Measurements from ENCODE around the gene F5.
"Not testable (repeated sequence)": the region's sequence is repeated elsewhere in the genome, so short reads cannot be mapped to it uniquely, and the experiment has no call there.

F5 gene

DNA sequence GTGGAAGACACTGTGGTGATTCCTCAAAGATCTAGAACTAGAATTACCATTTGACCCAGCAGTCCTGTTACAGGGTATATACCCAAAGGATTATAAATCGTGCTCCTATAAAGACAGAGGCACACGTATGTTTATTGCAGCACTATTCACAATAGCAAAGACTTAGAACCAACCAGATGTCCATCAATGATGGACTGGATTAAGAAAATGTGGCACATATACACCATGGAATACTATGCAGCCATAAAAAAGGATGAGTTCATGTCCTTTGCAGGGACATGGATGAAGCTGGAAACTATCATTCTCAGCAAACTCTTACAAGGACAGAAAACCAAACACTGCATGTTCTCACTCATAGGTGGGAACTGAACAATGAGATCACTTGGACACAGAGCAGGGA is 82.7 kb downstream of the F5 start:
- not testable (repeated sequence) for DNase-seq

GRCh38 chr1:169499807-169500206 is 86.5 kb downstream of the F5 start:
- DNase-seq = no peak

GRCh38 chr1:169497317-169497716 is 89.0 kb downstream of the F5 start:
- DNase-seq = no peak

DNA sequence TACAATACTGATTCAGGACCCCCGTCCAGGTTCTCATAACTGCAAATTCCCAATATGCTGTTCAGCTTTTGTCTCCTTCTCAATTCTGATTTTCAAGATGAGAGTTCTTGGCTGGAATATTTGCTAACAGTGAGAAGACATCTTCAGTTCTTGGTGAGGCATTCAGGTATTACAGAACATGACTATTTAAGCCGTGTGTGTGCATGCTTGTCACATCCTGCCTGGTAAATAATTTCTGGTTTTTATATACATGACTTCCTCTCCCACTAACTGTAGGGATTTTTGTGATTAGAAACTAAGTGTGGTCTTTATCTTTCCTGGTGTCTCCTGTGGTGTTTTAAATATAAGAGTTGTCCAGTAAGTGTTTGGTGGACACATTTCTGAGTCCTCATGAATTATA is 90.4 kb downstream of the F5 start:
- DNase-seq = no peak

- DNase-seq = no peak
Observed at GRCh38 chr1:169495046-169495775, 91.1 kb downstream of the F5 start.

- DNase-seq = no peak
Observed at GRCh38 chr1:169494343-169494742, 91.9 kb downstream of the F5 start.

- no peak for DNase-seq
Observed at GRCh38 chr1:169493251-169493650, 93.0 kb downstream of the F5 start.

DNA sequence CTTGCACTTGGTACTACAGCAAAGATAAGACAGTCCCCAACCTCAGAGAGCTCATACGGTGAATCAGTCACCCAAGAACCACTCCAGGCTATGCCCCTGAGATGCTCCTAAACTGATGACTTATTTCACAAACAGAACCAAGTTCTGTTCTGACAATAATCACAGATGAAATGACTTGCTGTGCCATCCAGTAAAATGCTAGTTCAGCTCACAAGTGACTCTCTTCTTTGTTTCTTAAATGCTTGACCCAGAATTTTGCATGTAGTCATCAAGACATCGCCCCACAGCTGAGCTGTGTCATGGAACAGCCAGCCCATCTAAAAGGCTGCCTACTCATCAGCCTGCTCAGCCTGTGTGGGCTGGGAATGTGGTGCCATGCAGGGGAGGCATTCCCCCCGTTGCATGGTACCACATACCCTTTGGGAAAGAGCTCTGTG is 94.4 kb downstream of the F5 start:
- DNase-seq = no peak

DNA sequence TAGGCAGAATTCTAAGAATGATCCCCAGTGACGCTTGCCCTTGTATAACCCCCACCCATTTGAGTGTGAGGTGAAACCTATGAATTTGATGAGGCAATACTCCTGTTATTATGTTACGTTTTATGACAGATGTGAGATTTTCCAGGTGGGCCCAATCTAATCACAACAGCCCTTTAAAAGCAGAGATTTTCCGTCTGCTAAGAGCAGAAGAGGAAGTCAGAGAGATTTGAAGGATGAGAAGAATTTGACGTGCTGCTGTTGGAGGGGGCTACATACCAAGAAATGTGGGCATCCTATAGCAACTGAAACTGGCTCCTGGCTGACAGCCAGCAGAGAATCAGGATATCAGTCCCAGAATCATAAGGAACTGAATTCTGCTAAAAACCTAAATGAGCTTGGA is 98.1 kb downstream of the F5 start:
- DNase-seq = no peak

DNA sequence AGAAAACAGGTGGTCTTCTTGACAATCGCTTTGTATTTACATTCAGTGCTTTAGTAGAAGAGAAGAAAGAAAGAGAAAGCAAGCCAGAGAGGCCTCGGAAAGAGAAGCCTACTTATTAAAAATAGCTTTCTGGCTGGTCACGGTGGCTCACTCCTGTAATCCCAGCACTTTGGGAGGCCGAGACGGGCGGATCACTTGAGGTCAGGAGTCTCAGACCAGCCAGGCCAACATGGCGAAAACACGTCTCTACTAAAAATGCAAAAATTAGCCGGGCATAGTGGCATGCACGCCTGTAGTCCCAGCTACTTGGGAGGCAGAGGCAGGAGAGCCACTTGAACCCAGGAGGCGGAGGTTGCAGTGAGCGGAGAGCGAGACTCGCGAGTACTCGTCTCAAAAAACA is 98.7 kb downstream of the F5 start:
- no peak for DNase-seq

- no peak for DNase-seq
Observed at GRCh38 chr1:169487133-169487532, 99.1 kb downstream of the F5 start.

- no peak for DNase-seq
Observed at GRCh38 chr1:169486281-169487051, 99.8 kb downstream of the F5 start.

DNA sequence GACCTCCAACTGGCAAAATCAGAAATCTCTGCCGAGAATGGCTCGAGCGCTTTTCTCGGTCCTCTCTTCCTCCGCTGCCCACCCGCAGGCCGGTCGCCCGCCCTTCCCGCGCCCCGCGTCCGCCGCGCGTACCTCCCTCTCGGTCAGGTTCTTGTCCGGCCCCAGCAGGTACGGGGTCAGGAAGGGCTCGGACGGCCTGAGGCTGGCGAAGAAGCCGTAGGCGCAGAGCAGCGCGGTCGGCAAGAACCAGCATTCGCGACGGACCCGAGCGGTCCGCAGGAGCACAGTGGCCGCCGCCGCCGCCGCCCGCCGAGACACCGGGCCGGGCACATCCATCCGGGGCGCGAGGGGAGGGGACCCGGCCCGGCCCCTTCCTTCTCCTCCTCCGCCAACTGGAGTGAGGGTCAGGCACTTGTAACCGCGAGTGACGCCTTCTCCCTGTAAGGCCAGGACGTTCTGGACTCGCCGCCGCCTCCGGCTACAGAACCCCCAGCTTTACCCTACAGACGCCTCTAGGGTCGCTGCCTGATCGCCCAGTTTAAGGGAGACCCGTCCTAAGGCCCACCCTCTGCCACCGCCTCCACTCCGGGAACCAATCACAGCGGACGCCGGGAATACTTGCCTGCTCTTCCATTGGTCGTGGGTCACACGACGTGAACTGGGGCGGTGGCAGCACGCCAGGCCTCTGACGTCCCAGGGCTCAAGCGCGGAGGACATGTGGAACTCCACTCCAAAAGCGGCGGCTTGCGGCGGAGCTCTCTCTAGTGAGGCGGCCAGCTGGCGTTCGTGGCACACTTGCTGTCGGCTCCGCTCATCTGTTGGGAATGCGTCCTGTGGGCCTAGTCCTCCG is 100.6 kb downstream of the F5 start, which contains the start of gene SLC19A2:
Gene SLC19A2 (minus strand): TSS at position 514 of the 850 bp plus-strand sequence. CDS start 178 bp downstream, at position 336.
- peak; percentile 96 for DNase-seq

DNA sequence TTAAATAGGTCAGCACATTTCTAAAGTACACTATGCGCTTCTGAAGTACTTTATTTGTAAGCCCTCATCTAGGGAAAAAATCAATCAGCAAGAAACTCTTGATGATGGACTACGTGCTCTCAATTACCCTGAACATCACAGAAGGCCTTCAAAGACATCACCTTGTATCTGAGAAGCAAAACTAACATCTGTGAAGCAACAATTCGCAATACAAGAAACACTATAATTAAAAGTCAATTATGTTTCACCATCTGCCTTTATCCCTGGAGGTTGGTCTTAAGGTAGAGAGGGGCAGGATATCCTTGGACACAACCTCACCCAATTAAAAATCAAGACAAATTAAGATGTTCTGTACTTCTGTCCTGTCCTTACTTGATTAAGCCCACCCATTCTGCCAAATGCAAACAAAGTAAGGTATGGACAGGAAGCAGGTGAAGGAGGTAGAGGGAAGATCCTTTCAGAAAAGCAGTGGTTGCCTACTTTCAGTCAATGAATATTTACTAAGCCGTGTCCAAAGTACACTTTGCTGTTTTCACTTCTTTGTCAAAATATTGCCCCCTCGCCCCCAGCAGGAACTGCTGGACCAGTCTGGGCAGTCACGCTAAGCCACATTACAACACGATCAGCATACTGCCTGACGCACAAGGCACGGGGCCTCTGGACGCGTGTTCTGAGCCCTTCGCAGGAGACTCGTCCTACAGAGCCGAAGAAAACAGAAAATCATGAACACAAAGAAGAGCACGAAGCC is 101.4 kb downstream of the F5 start:
- DNase-seq = peak; percentile 18 to 42

- no peak for DNase-seq
Observed at GRCh38 chr1:169484101-169484500, 102.2 kb downstream of the F5 start.

DNA sequence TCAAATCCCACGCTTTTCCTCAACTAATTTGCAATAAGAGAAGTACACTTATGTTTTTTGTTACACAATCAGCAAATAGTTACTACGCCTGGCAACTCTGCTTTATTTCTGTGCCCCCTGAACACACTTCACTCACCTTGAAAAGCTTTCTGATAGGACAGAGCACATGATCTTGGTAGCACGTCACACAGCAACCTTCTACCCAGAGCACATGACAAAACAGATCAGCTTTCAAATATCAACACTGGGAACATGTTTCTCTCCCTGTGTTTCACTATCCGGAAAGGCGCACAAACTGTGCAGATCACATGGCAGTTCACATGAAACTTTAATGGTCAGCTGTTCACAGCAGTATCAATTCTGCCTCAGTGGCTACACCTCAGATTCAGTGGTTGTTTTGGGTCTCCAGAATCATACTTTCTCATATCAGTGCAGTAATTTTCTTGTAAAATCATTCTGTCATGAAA is 102.7 kb downstream of the F5 start:
- DNase-seq = no peak

DNA sequence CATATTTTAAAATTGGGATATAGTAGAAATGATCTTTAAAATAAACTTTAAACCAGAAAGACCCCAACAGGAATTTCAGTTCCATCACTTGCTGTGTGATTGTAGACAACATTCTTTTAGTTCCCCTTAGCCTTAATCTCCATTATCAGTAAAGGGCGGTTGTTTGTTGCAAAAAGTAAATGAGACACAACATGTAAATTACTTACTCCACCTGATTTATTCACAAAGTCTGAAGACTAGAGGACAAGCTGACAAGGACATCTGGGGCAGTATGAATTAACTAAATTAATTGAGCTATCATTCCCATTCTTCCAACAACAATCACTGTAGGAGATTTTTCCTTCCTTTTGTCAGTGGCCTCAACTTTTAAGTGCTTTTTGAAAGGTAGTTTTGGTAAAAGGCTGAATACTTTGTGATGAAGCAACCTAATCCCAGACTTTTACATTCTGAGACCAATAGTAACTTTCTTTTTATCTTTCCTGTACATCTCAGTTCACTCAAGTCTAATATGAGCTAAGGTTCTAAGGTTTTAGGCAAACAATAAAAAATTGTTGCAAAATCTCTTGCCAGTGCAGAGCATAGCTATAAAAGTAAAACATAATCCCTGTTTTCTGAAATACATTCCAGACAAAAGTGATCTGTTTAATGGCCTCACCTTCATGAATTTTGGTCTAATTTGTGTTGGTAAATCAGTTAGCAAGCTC is 106.8 kb downstream of the F5 start:
- no peak for DNase-seq

DNA sequence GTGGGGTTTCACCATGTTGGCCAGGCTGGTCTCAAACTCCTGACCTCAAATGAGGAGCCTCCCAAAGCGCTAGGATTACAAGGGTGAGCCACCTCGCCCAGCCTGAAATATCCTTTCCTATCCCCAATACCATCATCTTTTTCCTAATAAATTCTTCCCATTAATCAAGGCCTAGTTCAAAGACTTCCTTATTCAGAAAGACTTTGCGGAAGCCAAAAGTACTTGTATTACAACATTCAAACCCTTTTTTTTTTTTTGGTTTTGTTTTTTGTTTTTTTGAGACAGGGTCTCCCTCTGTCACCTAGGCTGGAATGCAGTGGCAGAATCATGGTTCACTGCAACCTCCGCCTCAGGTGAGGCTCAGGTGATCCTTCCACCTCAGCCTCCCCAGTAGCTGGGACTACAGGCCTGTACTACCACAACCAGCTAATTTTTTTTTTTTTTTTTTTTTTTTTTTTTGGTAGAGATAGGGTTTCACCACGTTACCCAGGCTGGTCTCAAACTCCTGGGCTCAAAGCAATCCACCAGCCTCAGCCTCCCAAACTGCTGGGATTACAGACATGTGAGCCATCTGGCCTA is 108.1 kb downstream of the F5 start:
- no peak for DNase-seq

DNA sequence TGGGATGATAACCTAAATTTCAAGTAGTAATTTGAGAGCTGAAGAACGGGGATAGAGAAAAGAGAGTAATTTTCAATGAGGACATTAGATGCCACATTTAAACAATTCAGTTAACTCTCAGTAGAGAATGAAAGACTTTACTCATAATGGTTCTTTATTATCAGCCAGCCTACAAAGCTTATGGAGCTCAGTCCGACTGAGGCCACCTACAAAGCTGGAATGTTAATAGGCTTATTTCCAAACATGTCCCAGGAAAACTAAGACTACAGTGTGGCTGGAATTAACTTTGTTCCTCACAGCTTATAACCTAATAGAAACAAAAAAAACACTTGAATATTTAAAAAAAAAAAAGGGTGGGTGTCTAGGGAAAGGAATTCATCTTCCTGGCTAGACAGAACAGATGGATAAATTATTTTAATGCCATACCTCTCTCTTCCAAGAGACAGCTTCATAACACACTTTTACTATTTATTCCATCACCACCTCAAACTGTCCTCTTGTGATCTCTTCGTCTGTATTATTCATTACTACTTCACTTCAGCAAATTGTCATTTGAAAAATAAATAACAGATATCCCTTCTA is 110.4 kb downstream of the F5 start:
- no peak for DNase-seq

- DNase-seq = no peak
Observed at GRCh38 chr1:169474302-169474995, 111.8 kb downstream of the F5 start.

Data from CD4-positive, alpha-beta T cell treated with Interferon alpha-2 for 1 hour (primary cell).